GM12878 (cell line): ENCODE measurements around the gene ADPGK. TPM values are rescaled to one million over a fixed set of nuclear protein-coding genes. Genes with fewer than 3 reads are reported as not detected.

ENCODE experiments used
- CBFB ChIP-seq: IDR thresholded peaks from 2 replicates; pipeline ENCODE4 v1.6.1; 2016; ENCODE audit warnings: antibody characterized with exemption, low read depth
- CBX3 ChIP-seq: fragments of 200-600 bp; sonication (generic); IDR thresholded peaks from 2 replicates; pipeline ENCODE4 v1.6.1; 2016; ENCODE audit warnings: low read depth, borderline replicate concordance
- CHD2 ChIP-seq: IDR thresholded peaks from 2 replicates; pipeline ENCODE4 v1.6.1; 2011; ENCODE audit warnings: low read depth, low read length, improper control_type of control experiment, borderline replicate concordance
- E2F4 ChIP-seq: IDR thresholded peaks from 2 replicates; pipeline ENCODE4 v1.6.1; 2012; ENCODE audit warnings: low read depth, low read length, improper control_type of control experiment
- ESRRA ChIP-seq: IDR thresholded peaks from 2 replicates; pipeline ENCODE4 v1.6.1; 2012; ENCODE audit warnings: mild to moderate bottlenecking, low read length, improper control_type of control experiment
- EZH2 ChIP-seq: IDR thresholded peaks from 2 replicates; pipeline ENCODE4 v1.6.1; 2012; ENCODE audit warnings: low read depth, mild to moderate bottlenecking, control low read depth, inconsistent platforms, low read length, borderline replicate concordance; ENCODE audit not compliant: control insufficient read depth
- KDM1A ChIP-seq: fragments of 200-600 bp; sonication (generic); IDR thresholded peaks from 2 replicates; pipeline ENCODE4 v1.6.1; 2016; ENCODE audit warnings: borderline replicate concordance
- MTA3 ChIP-seq: IDR thresholded peaks from 2 replicates; pipeline ENCODE4 v1.6.1; 2012; ENCODE audit warnings: low read length, inconsistent platforms, borderline replicate concordance
- MYB ChIP-seq: fragments of 150-350 bp; IDR thresholded peaks from 2 replicates; pipeline ENCODE4 v1.6.1; 2014; ENCODE audit warnings: mild to moderate bottlenecking, low read depth, low read length, borderline replicate concordance
- RAD21 ChIP-seq: IDR thresholded peaks from 2 replicates; pipeline ENCODE4 v1.6.1; 2011; ENCODE audit warnings: mild to moderate bottlenecking, low read depth, low read length, moderate library complexity; ENCODE audit not compliant: insufficient read depth
- SKIL ChIP-seq: fragments of 450-650 bp; IDR thresholded peaks from 2 replicates; pipeline ENCODE4 v1.6.1; 2017; ENCODE audit warnings: mild to moderate bottlenecking, low read depth, inconsistent platforms; ENCODE audit not compliant: poor library complexity, severe bottlenecking
- SMARCA5 ChIP-seq: fragments of 450-650 bp; IDR thresholded peaks from 2 replicates; pipeline ENCODE4 v1.6.1; 2017; ENCODE audit warnings: mild to moderate bottlenecking
- SREBF1 ChIP-seq: IDR thresholded peaks from 2 replicates; pipeline ENCODE4 v1.6.1; 2012; ENCODE audit warnings: mild to moderate bottlenecking, low read length
- ZNF217 ChIP-seq: fragments of 450-650 bp; IDR thresholded peaks from 2 replicates; pipeline ENCODE4 v1.6.1; 2017; ENCODE audit warnings: antibody characterized with exemption, mild to moderate bottlenecking
- ZSCAN29 ChIP-seq: fragments of 450-650 bp; IDR thresholded peaks from 2 replicates; pipeline ENCODE4 v1.6.1; 2017; ENCODE audit warnings: mild to moderate bottlenecking, moderate library complexity
- polyA plus RNA-seq, 11 experiments: library from polyadenylated mRNA; depleted of rRNA in 4 of 11; unstranded in 6 of 11; stranded (reverse) in 5 of 11; fragments of >200 nt; fragmentation: Nextera tagmentation in 4 of 11; fragmentation: Illumina TruSeq in 1 of 11; extraction: Ambion mirVana in 4 of 11; extraction: Trizol in 1 of 11; gene quantifications; 1 replicate in 1 of 11; 2 replicates in 10 of 11; pipeline versions ENCODE4 v1.2.1 to v1.2.3, GENCODE V29; 2011 to 2016; ENCODE audit warnings: inconsistent platforms in 2 of 11, missing spikeins in 2 of 11, low read depth in 1 of 11
- total RNA-seq, 4 experiments: library from RNA; depleted of rRNA in 3 of 4; stranded (reverse); fragments of >200 nt in 3 of 4; fragmentation: Illumina TruSeq in 1 of 4; extraction: Trizol in 1 of 4; gene quantifications; 2 replicates each; pipeline versions ENCODE4 v1.2.1 to v1.2.3, GENCODE V29; 2013 to 2021
- TF ChIP-seq, protein P1 (sequence below): fragments of 450-650 bp; IDR thresholded peaks from 2 replicates; pipeline ENCODE4 v1.6.1; 2017; ENCODE audit warnings: antibody characterized with exemption, mild to moderate bottlenecking, moderate library complexity
- TF ChIP-seq, protein P2 (sequence below): fragments of 450-650 bp; IDR thresholded peaks from 2 replicates; pipeline ENCODE4 v1.6.1; 2017; ENCODE audit warnings: low read depth, mild to moderate bottlenecking, moderate library complexity
- TF ChIP-seq, protein P3 (sequence below): fragments of 450-650 bp; IDR thresholded peaks from 2 replicates; pipeline ENCODE4 v1.6.1; 2018; ENCODE audit warnings: mild to moderate bottlenecking, low read depth, moderate library complexity; ENCODE audit not compliant: partially characterized antibody

Gene ADPGK
- total and polyA plus RNA-seq, 10 of the 15 experiments (the other 5 are each of a cell fraction or from before 2014, with no cell fraction given) = 13.8 to 146 (median 56.7) TPM

DNA sequence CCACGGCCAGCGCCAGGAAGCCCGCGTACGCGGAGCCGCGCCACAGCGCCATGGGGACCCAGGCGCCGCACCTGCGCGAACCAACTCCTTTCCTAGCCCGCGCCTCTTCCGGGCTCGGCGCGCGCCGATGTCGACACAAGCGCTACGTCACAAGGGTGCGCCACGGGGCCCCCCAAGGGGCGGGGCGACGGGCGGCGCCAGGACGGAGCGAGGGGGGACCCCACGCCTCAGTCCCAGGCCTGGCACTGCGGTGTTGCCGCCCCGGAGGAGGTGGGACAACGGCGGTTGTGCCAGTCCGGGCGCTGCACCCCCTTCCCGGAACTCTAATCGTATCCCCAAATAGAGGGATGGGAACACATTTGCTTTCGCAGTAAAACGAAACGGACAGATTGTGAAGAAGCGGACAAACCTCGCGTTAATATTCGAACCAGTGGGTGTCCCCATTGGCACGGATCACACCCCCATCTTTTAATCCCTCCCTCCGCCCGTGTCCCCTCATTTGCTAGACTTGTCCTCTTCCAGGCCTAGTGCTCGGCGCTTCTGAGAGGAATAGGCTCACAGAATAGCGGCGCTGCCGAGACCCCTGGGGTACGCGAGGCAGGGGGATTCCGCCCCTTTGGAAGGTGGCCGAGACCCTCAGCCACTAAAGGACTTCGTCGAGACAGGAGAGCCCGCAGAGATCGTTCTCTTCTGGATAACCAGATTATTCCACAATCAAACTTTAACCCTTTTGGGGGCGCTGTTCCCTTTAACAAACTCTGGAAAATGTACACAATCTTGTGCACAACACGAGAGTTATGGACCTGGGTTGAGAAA, at the start of gene ADPGK (continued):
- TF ChIP-seq ZSCAN29 (no peak), MYB (0 out of 2 replicates have a peak, but pooled peaks have one; percentile 22), E2F4 (0 out of 2 replicates have a peak, but pooled peaks have one; percentile 60), EZH2 (no peak), CHD2 (peak; percentile 84), SREBF1 (no peak), CBX3 (no peak), ESRRA (peak; percentile 48; the same call in 1 of the 2 replicates), SMARCA5 (0 out of 2 replicates have a peak, but pooled peaks have one; percentile 23), KDM1A (no peak), CBFB (0 out of 2 replicates have a peak, but pooled peaks have one; percentile 14), SKIL (no peak), MTA3 (no peak), ZNF217 (no peak), RAD21 (peak; percentile 56)
- TF ChIP-seq, protein P1, sequence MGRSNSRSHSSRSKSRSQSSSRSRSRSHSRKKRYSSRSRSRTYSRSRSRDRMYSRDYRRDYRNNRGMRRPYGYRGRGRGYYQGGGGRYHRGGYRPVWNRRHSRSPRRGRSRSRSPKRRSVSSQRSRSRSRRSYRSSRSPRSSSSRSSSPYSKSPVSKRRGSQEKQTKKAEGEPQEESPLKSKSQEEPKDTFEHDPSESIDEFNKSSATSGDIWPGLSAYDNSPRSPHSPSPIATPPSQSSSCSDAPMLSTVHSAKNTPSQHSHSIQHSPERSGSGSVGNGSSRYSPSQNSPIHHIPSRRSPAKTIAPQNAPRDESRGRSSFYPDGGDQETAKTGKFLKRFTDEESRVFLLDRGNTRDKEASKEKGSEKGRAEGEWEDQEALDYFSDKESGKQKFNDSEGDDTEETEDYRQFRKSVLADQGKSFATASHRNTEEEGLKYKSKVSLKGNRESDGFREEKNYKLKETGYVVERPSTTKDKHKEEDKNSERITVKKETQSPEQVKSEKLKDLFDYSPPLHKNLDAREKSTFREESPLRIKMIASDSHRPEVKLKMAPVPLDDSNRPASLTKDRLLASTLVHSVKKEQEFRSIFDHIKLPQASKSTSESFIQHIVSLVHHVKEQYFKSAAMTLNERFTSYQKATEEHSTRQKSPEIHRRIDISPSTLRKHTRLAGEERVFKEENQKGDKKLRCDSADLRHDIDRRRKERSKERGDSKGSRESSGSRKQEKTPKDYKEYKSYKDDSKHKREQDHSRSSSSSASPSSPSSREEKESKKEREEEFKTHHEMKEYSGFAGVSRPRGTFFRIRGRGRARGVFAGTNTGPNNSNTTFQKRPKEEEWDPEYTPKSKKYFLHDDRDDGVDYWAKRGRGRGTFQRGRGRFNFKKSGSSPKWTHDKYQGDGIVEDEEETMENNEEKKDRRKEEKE = no peak
- TF ChIP-seq, protein P2, sequence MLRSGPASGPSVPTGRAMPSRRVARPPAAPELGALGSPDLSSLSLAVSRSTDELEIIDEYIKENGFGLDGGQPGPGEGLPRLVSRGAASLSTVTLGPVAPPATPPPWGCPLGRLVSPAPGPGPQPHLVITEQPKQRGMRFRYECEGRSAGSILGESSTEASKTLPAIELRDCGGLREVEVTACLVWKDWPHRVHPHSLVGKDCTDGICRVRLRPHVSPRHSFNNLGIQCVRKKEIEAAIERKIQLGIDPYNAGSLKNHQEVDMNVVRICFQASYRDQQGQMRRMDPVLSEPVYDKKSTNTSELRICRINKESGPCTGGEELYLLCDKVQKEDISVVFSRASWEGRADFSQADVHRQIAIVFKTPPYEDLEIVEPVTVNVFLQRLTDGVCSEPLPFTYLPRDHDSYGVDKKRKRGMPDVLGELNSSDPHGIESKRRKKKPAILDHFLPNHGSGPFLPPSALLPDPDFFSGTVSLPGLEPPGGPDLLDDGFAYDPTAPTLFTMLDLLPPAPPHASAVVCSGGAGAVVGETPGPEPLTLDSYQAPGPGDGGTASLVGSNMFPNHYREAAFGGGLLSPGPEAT = peak; percentile 75; the same call in 1 of the 2 replicates
- TF ChIP-seq, protein P3, sequence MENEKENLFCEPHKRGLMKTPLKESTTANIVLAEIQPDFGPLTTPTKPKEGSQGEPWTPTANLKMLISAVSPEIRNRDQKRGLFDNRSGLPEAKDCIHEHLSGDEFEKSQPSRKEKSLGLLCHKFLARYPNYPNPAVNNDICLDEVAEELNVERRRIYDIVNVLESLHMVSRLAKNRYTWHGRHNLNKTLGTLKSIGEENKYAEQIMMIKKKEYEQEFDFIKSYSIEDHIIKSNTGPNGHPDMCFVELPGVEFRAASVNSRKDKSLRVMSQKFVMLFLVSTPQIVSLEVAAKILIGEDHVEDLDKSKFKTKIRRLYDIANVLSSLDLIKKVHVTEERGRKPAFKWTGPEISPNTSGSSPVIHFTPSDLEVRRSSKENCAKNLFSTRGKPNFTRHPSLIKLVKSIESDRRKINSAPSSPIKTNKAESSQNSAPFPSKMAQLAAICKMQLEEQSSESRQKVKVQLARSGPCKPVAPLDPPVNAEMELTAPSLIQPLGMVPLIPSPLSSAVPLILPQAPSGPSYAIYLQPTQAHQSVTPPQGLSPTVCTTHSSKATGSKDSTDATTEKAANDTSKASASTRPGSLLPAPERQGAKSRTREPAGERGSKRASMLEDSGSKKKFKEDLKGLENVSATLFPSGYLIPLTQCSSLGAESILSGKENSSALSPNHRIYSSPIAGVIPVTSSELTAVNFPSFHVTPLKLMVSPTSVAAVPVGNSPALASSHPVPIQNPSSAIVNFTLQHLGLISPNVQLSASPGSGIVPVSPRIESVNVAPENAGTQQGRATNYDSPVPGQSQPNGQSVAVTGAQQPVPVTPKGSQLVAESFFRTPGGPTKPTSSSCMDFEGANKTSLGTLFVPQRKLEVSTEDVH = no peak
